ENCODE results near the gene DPP4. TPM values are rescaled to one million over a fixed set of nuclear protein-coding genes. Genes with fewer than 3 reads are reported as not detected.

DPP4 gene
- polyA plus RNA-seq (ENCODE audit: insufficient read depth in 1 of 5, insufficient read length in 5 of 5, low replicate concordance in 1 of 5), result 10 to 100 TPM; 29.5 to 56.4 (median 50.7) TPM
- long read RNA-seq, donor 1, partial matches to known transcripts, result 0 of 4 reads
- long read RNA-seq, donor 1, other reads (novel, unspliced or antisense), result 0 of 4 reads
- long read RNA-seq, donor 2, partial matches to known transcripts, result 0 of 2 reads
- long read RNA-seq, donor 2, other reads (novel, unspliced or antisense), result 0 of 2 reads
- long read RNA-seq, donor 3, partial matches to known transcripts, result 0 of 3 reads
- long read RNA-seq, donor 3, other reads (novel, unspliced or antisense), result 0 of 3 reads
- long read RNA-seq, donor 4, result 0 reads
- long read RNA-seq, donor 5, partial matches to known transcripts, result 0 of 2 reads
- long read RNA-seq, donor 5, other reads (novel, unspliced or antisense), result 0 of 2 reads
- long read RNA-seq, donor 6, partial matches to known transcripts, result 0 of 2 reads
- long read RNA-seq, donor 6, other reads (novel, unspliced or antisense), result 0 of 2 reads
- long read RNA-seq, donor 7, partial matches to known transcripts, result 0 of 1 reads
- long read RNA-seq, donor 7, other reads (novel, unspliced or antisense), result 0 of 1 reads
- long read RNA-seq, donor 8, partial matches to known transcripts, result 0 of 1 reads
- long read RNA-seq, donor 8, other reads (novel, unspliced or antisense), result 0 of 1 reads

DNA sequence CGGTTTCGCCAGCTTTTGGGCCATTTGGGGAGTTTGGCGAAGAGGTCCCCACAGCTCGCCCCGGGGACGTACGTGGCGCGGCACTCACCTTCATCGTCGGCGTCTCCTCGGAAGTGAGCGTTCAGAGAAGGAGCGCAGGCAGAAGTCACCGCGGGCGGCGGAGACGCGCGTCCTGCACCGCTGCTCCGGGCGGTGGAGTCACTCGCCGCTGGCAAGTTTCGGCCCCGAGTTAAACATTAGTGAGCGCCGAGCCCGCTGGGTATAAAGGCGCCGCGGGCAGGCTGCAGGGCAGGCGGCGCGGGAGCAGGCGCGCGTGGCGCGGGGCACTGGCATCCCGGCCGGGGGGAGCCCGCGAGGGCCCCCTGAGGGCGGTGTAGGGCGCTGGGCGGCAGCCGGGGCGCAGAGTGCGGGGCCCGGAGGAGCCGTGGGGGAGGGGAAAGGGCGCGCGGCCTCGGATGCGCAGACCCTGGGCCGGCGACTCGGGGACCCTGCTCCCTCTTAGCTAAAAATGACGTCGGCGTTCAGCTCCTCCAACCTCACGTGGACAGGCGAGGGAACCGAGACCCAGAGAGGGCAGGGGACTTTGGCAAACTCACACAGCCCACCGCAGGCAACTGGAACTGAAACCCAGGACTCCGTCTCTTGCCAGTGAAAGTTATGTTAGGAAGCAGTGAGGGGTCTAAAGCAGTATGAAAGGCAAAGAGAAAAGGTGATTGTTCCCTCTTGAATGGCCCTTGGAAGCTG lies at the start of gene DPP4:
TSS of gene DPP4 (minus strand) at position 328 of the 744 bp plus-strand sequence. CDS start at position 94, 234 bp downstream.
- peak; percentile 34 to 38 for DNase-seq

DNA sequence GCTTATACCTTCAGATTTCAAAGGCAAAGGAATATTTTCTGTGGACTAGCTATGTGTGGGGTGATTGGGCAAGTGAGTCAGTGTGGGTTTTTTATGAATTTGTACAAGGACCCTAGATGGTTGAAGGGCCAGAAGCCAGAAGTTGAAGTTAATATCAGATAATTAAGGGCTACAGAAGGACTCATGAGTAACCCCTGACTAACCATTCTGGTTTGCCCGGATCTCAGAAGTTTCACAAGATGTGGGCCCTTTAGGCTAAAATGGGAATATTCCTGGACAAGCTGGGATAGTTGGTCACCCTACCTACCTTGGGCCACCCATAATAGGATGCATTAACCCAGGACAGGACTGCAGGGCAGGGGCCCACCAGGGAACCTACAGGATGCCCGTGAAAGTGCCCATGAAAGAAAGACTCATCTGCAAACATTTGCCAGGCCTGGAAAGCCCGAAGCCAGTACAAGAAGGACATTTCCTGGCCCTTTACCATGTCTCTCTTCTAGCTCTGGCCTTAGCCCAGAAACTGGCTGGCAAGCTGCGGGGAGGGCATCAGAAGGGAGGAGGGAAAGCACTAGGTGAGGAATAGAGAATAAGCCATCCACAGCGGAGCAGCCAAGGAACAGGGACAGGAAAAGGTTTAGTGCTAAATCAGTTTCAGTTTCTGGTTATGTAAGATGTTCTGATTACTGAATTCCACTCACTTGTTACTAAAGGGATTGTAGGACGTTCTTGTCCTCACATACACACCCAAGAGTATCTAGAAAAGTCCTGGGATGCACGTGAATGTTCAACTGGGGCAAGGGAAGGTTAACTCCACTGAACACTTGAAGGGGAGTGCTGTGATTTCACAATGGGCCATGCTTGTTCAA lies 44.4 kb upstream of the DPP4 start:
- DNase-seq, result no peak

DNA sequence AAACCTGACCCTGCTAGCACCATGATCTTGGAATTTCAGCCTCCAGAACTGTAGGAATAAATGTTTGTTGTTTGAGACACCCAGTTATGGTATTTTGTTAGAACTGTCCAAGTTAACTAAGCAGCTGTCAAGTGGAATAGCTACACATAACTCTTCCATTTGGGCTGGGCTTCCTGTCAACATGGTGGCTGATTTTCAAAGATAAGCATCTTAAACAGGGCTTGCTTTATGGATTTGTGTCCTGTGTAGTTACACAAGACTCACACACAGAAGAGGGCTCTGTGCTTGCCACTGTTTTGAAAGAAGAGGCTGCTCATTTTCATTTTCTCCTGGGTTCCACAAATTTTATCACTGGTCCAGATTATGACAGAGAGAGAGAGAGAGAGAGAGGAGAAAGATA lies 42.3 kb upstream of the DPP4 start:
- DNase-seq, result no peak

DNA sequence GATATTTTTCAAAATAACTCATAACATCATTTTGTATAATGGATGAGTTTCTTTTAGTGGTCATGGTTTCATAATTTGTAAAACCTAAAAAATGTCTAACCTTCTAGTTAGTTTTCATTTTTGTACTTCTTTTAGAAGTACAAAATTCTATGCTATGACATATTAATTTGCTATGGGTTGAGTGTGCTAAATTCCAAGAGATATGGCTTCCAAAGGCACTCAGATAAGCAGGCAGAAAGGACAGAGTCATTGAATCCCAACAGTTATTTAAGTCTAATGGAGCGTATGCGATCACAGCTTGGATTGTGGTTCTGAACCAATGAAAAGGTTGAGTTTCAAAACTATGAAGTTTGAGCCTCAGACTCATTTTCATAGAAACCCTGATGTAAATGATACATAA lies 41.1 kb upstream of the DPP4 start:
- DNase-seq, result no peak

DNA sequence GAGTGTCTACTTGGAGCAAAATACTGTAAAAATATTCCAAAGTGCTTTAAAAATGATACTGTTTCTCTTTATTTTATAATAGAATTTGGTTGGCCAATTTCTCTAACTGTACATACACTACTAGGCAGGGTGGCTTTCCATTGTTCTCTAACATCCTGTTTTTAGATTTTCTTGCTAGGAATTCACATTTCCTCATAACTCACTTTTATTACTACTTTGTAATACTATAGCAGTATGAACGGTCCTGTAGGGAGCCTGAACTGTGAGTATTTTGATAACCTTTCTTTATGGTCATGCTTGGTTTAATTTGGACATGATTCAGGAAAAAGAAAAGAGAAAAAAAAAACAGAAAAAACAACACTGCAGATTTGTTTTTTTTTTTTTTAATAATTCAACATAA lies 40.3 kb upstream of the DPP4 start:
- DNase-seq, result no peak

- DNase-seq, result no peak
Measured at GRCh38 chr2:162113776-162114168, 39.8 kb upstream of the DPP4 start.

- no peak for DNase-seq
Measured at GRCh38 chr2:162113088-162113775, 39.2 kb upstream of the DPP4 start.

DNA sequence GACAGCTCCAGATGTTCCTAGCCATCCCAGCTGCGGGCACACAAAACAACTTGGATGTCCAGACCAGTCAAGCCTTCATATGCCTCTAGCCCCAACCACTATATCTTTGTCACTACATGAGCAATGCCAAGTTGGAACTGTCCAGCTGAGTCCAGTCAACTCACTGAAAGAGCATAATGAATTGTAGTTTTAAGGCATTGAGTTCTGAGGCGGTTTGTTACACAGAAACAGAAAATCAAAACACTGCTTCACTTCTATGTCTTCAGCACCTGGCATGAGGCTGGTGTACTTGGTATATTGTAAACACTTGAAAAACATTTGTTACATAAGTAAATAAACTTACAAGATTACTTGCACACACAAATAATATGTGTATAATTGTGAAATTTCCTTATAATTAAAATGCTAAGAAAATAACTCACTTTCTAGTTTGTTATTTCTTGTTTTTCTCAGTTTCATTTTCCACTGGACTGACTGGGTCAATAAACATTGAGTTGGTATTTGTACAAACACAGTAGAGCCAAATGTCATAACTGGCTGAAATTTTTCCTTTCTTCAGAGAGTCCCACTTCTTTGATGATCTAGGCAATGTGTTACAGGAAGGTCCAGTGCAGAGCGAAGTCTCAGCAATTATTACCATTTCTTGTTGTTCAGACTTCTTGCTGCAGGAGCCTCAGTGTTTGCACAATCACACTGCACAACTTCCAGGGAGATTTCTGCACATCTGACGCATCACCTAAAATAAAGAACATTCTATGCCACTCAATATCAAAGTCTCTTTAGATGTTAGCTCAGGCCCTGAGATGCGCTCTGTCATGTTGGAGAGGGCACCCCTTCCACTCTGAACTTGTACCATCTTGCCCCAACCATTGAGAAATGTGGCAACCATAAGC lies 38.2 kb upstream of the DPP4 start:
- no peak for DNase-seq

DNA sequence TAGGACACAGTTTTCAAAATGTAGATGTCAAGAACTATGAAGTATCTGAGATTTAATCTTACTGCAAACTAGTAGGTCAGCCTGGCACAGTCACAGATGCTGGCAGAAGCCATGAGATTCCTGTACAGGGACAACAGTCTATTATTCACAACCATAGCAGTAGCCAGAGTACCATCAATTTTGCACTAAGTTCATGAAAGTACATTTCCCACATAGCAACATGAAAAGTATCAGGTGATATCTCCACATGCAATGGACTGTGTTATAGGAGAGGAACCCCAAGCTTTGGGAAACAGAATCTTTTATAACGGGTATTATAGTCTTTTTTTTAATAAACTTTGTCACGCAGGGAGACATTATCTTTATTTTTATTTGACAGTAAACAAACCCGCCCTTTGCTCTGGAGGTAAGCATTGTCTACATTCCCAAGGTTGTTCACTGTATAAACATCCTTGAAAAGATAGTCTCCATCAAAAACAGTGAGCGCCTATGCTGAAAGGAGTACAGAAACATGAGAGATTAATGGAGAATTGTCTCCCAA lies 33.4 kb upstream of the DPP4 start:
- no peak for DNase-seq

DNA sequence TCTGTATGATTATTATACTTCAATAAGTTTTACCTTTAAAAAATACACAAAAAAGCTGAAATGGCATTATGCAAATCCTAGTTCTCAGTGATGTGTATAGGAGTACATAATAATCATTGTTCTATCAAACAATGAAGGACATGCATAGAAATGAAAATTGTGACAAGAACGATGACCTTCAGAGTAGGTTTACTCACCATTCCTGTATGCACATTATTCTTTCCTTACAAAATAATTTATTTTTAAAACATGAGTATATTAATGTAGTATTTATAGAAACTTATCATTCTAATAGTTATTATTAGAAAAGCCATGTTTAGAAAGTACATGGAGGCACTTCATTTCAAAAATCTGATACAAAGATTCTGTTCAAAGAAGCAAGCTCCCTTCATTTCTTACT lies 32.7 kb upstream of the DPP4 start:
- DNase-seq, result no peak

DNA sequence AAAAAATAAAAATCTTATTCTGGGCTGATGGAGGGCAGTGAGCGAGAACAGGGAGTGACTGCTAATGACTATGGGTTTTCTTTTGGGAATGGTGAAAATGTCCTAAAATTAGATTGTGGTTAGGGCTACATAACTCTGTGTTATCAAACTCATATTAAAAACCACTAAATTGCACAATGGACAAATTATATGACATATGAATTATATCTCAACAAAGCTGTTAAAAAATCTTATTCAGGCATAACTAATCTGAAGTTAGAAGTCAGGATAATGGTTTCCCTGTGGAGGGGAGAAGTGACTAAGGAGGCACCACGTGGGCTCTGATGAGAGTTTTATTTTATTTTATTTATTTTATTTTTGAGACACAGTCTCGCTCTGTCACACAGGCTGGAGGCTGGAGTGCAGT lies 32.1 kb upstream of the DPP4 start:
- DNase-seq, result no peak

DNA sequence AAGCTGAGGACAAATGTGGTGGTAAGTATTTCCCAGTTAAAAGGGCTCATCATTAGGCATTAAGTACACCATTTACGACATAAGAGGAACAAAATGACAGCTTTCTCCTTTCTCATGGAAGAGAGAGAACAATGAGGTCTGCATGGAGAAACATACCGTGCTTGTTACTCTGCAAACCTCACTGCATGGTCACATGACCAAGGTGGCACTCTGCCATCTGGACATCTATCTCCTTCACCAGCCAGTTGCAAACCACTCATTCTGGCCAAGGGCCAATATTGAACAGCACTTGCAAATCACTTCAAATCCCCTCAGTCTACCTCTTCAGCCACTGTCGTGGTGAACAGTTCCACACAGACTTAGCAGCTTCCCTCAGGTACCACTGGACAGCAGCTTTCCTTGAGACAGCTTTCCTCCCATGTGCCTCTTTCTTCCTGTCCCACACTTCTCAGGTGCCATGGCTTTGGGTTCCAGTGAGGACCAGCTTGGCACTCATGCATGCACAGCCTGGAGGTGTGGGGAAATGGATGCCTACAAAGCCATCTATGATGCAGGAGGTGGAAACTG lies 29.5 kb upstream of the DPP4 start:
- no peak for DNase-seq

GRCh38 chr2:162100579-162100978 lies 26.6 kb upstream of the DPP4 start:
- DNase-seq, result no peak

GRCh38 chr2:162099836-162100235 lies 25.8 kb upstream of the DPP4 start:
- no peak for DNase-seq

GRCh38 chr2:162092658-162093556 lies 18.9 kb upstream of the DPP4 start:
- DNase-seq, result no peak

DNA sequence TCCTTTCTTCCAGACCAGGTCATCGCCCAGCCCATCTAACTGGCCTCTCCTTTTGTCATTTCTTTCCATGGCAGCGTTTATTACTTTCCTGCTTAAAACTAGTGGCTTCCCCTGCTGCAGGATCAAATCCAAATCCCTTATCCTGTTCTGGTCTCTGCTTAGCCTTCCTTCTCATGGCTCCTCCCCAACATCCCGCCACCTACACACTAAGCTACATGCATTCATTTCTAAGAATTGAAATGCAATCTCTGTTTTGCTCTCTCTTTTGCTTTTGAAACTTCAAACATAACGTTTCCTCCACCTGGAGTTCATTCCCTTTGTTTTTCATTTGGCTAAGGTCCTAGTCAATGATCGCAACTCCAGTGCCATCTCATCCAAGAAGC lies 18.0 kb upstream of the DPP4 start:
- DNase-seq, result no peak

- DNase-seq, result no peak
Measured at GRCh38 chr2:162091325-162092007, 17.5 kb upstream of the DPP4 start.

- no peak for DNase-seq
Measured at GRCh38 chr2:162090109-162090508, 16.1 kb upstream of the DPP4 start.
